ENCODE data around the gene UPF2. TPM values are rescaled to one million over a fixed set of nuclear protein-coding genes. Genes with fewer than 3 reads are reported as not detected.

UPF2 gene
- total RNA-seq, 6 donors from 2014 or later = 16.0 to 44.0 (median 17.3) TPM

DNA sequence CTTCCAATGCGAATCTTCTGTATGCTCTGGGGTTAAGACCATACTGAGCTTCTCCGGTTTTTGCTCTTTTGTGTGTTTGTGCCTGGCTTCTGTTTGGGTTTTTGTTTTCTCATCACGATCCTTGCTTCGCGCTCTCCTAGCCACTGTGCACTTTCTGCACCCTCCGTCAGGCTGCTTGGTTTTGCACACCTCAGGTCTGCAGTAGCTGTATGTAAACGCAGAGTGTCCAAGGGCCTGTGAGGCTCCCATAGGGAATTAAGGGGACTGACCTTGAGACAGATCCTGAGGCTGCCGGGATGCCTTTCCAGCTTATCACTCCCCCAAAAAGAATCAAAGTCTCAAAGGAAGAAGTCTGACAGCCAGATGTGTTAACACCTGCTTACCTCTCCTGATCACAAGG, 124.2 kb downstream of the UPF2 start:
- no peak for TF ChIP-seq POLR2AphosphoS5 (IDR thresholded peaks at IDR 0.05)
- no peak for TF ChIP-seq POLR2A (IDR thresholded peaks at IDR 0.05)
- TF ChIP-seq EP300 (IDR thresholded peaks at IDR 0.05) = no peak
- TF ChIP-seq, protein P1, sequence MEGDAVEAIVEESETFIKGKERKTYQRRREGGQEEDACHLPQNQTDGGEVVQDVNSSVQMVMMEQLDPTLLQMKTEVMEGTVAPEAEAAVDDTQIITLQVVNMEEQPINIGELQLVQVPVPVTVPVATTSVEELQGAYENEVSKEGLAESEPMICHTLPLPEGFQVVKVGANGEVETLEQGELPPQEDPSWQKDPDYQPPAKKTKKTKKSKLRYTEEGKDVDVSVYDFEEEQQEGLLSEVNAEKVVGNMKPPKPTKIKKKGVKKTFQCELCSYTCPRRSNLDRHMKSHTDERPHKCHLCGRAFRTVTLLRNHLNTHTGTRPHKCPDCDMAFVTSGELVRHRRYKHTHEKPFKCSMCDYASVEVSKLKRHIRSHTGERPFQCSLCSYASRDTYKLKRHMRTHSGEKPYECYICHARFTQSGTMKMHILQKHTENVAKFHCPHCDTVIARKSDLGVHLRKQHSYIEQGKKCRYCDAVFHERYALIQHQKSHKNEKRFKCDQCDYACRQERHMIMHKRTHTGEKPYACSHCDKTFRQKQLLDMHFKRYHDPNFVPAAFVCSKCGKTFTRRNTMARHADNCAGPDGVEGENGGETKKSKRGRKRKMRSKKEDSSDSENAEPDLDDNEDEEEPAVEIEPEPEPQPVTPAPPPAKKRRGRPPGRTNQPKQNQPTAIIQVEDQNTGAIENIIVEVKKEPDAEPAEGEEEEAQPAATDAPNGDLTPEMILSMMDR (IDR thresholded peaks at IDR 0.05) = no peak
- DNase-seq = no peak
- H3K27me3 ChIP-seq = no peaks in the 10 kb centered on the region
- H3K4me3 ChIP-seq = no peak overlapping the region
- ATAC-seq (ENCODE audit: low FRiP score in 2 of 2) = no peak
- no peaks in the 10 kb centered on the region for H3K9me3 ChIP-seq
- no peak overlapping the region for H3K27ac ChIP-seq
- H3K36me3 ChIP-seq = peaks cover 0 to 40% (median 20%) of the 10 kb centered on the region in 4 donors
- WGBS, 2 donors = 86 to 93% methylated on average over 8 of the region's 8 CpGs
- no peaks in the 10 kb centered on the region for H3K4me1 ChIP-seq

DNA sequence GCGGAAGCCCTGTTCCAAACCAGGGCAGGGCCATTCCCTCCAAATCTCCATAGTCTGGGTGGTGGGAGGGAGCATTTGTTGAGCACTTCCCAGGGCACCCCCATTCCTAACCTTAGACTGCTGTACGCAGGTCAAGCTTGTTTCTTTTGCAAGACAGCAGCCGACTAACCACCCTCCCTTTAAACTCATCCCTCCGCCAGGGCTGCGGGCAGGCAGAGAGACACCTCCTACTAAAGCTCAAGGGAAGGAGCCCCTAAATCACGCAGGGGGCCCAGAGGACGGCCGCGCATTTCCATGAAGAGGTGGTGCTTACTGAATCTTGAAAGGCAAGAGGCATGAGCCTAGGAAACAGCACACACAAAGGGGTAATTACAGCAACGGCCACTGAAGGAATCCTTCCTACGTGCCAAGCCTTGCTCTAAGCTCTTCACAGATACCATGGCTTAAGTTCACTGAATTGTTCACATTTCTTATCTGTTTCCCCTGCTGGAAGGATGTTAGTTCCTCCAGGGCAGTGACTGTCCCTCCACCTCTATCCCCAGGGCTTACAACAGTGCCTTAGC, 129.4 kb downstream of the UPF2 start:
- H3K36me3 ChIP-seq = no peaks in the 10 kb centered on the region
- peaks cover 0 to 4% (median 0%) of the 10 kb centered on the region in 4 donors for H3K4me1 ChIP-seq
- DNase-seq (no peak), ATAC-seq (ENCODE audit: low FRiP score in 2 of 2) (no peak)
- H3K27me3 ChIP-seq = no peaks in the 10 kb centered on the region
- H3K27ac ChIP-seq = no peak overlapping the region
- no peaks in the 10 kb centered on the region for H3K9me3 ChIP-seq
- TF ChIP-seq POLR2A (IDR thresholded peaks at IDR 0.05) = no peak
- TF ChIP-seq POLR2AphosphoS5 (IDR thresholded peaks at IDR 0.05) = no peak
- TF ChIP-seq EP300 (IDR thresholded peaks at IDR 0.05) = no peak
- TF ChIP-seq, protein P1 (IDR thresholded peaks at IDR 0.05) = peak in 1 of 6 experiments; percentile 6
- no peak overlapping the region for H3K4me3 ChIP-seq
- 64 to 67% methylated on average over 11 of the region's 11 CpGs for WGBS, 2 donors

DNA sequence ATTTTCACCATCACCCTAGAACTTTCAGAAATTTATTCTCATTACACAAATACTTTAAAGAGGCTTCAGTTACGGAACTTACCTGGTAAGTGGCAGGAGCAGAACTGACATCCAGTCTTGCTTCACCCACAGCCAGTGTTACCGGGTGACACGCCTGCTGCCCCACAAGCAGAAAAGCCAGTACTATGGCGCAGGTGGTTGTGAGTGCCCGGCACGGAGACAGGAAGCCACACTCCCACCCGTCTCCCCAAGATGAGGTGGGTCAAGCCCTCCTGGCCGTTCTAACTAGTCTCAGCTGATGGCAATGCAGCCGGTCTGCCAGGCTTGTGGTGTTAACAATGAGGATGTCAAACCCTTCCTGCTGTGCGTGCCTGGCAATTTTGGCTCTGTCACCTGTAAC, 132.5 kb downstream of the UPF2 start:
- ATAC-seq (ENCODE audit: low FRiP score in 2 of 2) (peak in 1 of 2 donors; percentile 32), DNase-seq (peak in 1 of 2 donors; percentile 66)
- 65 to 73% methylated on average over 9 to 10 of the region's 10 CpGs for WGBS, 2 donors
- Histone ChIP-seq H3K4me3 (no peak overlapping the region), H3K27ac (no peak overlapping the region), H3K9me3 (no peaks in the 10 kb centered on the region), H3K4me1 (peaks cover 0 to 4% (median 0%) of the 10 kb centered on the region in 4 donors), H3K27me3 (no peaks in the 10 kb centered on the region), H3K36me3 (no peaks in the 10 kb centered on the region)
- TF ChIP-seq EP300 (IDR thresholded peaks at IDR 0.05) = no peak
- TF ChIP-seq POLR2A (IDR thresholded peaks at IDR 0.05) = no peak
- TF ChIP-seq, protein P1 (IDR thresholded peaks at IDR 0.05) = no peak
- TF ChIP-seq POLR2AphosphoS5 (IDR thresholded peaks at IDR 0.05) = no peak

DNA sequence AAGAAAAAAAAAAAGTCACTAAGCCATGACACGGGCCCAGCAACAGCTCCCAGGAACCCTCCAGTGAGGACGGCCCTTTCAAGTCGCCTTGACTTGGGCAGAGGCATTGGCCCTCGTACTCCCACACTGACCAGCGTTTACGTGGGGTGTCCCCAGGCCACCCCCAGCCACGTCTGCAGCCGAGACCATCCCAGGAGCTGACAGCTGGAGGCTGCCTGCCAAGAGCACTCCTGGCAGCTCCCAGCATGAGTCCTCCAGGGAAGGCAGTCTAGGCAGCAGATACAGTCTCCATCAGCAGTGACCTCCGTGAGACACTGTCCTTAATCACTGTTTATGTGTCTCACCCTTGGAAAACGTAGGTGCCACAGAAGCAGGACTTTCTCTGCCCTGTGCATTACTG, 133.0 kb downstream of the UPF2 start:
- no peak for DNase-seq
- peak in 1 of 2 donors; percentile 6 for ATAC-seq (ENCODE audit: low FRiP score in 2 of 2)

More for the DNA sequence above, 133.0 kb downstream of the UPF2 start:
- Histone ChIP-seq H3K9me3 (no peaks in the 10 kb centered on the region), H3K27me3 (no peaks in the 10 kb centered on the region), H3K4me1 (peaks cover 0 to 4% (median 0%) of the 10 kb centered on the region in 4 donors), H3K4me3 (no peak overlapping the region), H3K36me3 (no peaks in the 10 kb centered on the region), H3K27ac (no peak overlapping the region)
- 56 to 73% methylated on average over 5 to 8 of the region's 10 CpGs for WGBS, 2 donors
- TF ChIP-seq, protein P1 (IDR thresholded peaks at IDR 0.05) = no peak
- no peak for TF ChIP-seq POLR2A (IDR thresholded peaks at IDR 0.05)
- TF ChIP-seq POLR2AphosphoS5 (IDR thresholded peaks at IDR 0.05) = no peak
- no peak for TF ChIP-seq EP300 (IDR thresholded peaks at IDR 0.05)
